Activated CD8-positive, alpha-beta memory T cell treated with anti-CD3 and anti-CD28 coated beads, Interleukin-2, amount 10 ng/mL, durations not matched to agents 7 days and 5 days (primary cell): Measurements from ENCODE around the gene LIPE. TPM values are rescaled to one million over a fixed set of nuclear protein-coding genes. Genes with fewer than 3 reads are reported as not detected.

ENCODE experiments used
- ATAC-seq: fragments of 150-1000 bp; cut with Tn5 transposase; one replicate; pipeline ENCODE4 v1.10.0; 2021; ENCODE audit warnings: moderate library complexity
- CTCF ChIA-PET: fragments of 350-600 bp; sonication (Branson Sonifier 250); formaldehyde crosslinking; loops from one replicate; lab custom pipeline; 2021; ENCODE audit warnings: antibody characterized with exemption; lab: Charles Lee
- DNase-seq: peaks from one replicate; pipeline ENCODE4 v3.0.0-alpha.2; 2020
- H3K27ac Mint-ChIP-seq: one replicate; pipeline ENCODE4 v1.8.0; 2021; ENCODE audit warnings: mild to moderate bottlenecking, mixed read lengths
- H3K27me3 Mint-ChIP-seq: one replicate; pipeline ENCODE4 v1.8.0; 2021; ENCODE audit warnings: mixed read lengths
- H3K36me3 Mint-ChIP-seq: one replicate; pipeline ENCODE4 v1.8.0; 2021; ENCODE audit warnings: mild to moderate bottlenecking, mixed read lengths
- H3K4me1 Mint-ChIP-seq: one replicate; pipeline ENCODE4 v1.8.0; 2021; ENCODE audit warnings: mixed read lengths
- H3K4me3 Mint-ChIP-seq: one replicate; pipeline ENCODE4 v1.8.0; 2021; ENCODE audit warnings: mild to moderate bottlenecking, moderate library complexity, mixed read lengths
- H3K9me3 Mint-ChIP-seq: one replicate; pipeline ENCODE4 v1.8.0; 2022; ENCODE audit warnings: low read depth, mixed read lengths
- total RNA-seq, 2 experiments: library from RNA; stranded (reverse); gene quantifications; one replicate each; pipeline ENCODE4 v1.2.3, GENCODE V29; 2021

Gene LIPE
- total RNA-seq, 2 experiments from 2014 or later, result 41.5 to 44.6 TPM

DNA sequence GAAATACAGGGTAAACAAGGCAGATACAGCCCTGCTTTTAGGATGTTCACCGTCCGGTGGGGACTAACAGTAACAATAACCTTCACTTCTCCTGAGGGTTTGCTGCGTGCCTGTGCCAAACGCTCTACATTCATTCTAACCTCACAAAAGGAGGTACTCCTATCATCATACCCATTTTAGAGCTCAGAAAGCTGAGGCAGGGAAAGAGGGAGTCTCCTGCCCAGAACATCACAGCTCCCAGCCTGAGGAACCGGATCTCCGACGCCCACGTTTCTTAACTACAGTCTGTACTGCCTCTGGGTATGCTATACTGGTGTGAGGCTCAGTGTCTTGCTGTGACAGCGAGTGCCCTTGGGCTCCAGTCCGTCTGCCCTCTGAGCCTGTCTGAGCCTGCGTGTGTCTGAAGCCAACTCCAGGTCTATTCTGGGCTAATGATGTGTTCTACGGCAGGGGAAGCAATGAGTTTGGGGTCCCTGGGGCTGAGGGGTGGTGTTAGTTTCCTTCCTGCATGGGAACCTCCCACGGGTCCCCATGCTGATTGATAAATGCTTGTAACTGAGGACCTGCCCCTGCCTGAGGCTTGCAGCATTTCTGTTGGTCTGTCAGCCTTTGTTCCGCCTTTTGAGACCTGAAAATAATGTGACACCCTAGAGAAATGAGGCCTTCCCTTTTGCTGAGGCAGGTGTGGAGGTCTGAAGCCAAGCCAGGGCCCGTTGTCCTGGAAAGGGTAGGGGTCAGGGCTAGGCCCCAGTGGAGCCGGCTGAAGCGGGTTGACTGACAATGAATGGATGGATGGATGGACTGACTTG is 4.9 kb downstream of the LIPE start:
- Mint-ChIP-seq H3K9me3 (no peaks in the 10 kb centered on the region), H3K27ac (peak overlapping the region; percentile 90), H3K36me3 (peaks cover 5% of the 10 kb centered on the region), H3K4me3 (peak overlapping the region; percentile 94), H3K27me3 (peaks cover 3% of the 10 kb centered on the region), H3K4me1 (peaks cover 38% of the 10 kb centered on the region)
- CTCF ChIA-PET, result interaction anchor here (1.3 to 6.3 kb wide), 9 partner anchors 16 to 314 kb away, joined by 3 to 67 read pairs (median 6); partner anchors contain the start of genes CEACAM1 and CXCL17
- DNase-seq, result no peak
- ATAC-seq, result no peak

DNA sequence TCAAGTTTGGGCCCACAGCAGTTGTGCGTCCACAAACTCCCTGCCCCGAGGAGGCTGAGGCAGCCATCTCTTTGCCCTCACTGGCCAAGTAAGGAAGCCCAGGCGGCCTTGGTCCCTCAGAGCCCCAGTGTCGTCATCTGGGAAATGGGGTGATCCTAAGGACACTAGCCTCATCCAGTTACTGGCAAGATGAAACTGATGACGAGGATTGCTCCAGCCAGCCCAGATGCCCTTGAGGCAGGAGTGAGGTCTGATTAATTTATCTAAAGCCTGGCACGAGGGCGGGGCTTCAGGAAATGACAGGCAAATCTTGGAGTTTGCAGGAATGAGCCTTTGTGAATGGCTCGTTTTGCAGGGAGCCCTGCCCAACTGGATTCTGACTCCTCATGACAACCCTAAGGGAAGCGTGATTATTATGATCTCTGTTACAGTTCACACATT is 5.6 kb downstream of the LIPE start:
- CTCF ChIA-PET, result interaction anchor here (0.7 to 6.3 kb wide), 7 partner anchors 9 to 310 kb away, joined by 3 to 67 read pairs (median 10); partner anchors contain the start of gene CXCL17
- no peak overlapping the region for H3K27ac Mint-ChIP-seq
- peaks cover 3% of the 10 kb centered on the region for H3K27me3 Mint-ChIP-seq
- no peaks in the 10 kb centered on the region for H3K9me3 Mint-ChIP-seq
- ATAC-seq (no peak), DNase-seq (no peak)
- peaks cover 38% of the 10 kb centered on the region for H3K4me1 Mint-ChIP-seq
- peaks cover 5% of the 10 kb centered on the region for H3K36me3 Mint-ChIP-seq
- peak overlapping the region; percentile 94 for H3K4me3 Mint-ChIP-seq

DNA sequence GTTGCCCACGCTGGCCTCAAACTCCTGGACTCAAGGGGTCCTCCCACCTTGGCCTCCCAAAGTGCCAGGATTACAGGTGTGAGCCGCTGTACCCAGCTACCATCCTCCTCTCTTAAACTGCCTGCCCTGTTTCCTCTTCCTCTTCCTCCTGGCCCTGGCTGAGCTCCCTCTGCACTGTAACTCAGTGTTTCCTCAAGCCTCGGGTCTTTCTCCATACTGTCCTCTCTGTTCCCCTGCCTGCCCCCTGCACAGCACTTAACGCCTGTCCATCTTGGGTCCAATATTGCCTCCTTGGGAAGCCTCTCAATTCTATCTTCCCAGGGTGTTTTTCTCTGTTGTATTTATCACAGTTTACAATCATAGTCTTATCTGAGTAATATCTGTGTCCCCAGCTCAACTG is 6.1 kb downstream of the LIPE start:
- DNase-seq (no peak), ATAC-seq (no peak)
- H3K4me1 Mint-ChIP-seq, result peaks cover 38% of the 10 kb centered on the region
- peaks cover 3% of the 10 kb centered on the region for H3K27me3 Mint-ChIP-seq
- peak overlapping the region; percentile 3 for H3K27ac Mint-ChIP-seq
- peaks cover 5% of the 10 kb centered on the region for H3K36me3 Mint-ChIP-seq
- H3K4me3 Mint-ChIP-seq, result peak overlapping the region; percentile 17
- CTCF ChIA-PET, result interaction anchor here (0.7 to 6.3 kb wide), 9 partner anchors 10 to 310 kb away, joined by 3 to 67 read pairs (median 10); partner anchors contain the start of gene CXCL17
- no peaks in the 10 kb centered on the region for H3K9me3 Mint-ChIP-seq

DNA sequence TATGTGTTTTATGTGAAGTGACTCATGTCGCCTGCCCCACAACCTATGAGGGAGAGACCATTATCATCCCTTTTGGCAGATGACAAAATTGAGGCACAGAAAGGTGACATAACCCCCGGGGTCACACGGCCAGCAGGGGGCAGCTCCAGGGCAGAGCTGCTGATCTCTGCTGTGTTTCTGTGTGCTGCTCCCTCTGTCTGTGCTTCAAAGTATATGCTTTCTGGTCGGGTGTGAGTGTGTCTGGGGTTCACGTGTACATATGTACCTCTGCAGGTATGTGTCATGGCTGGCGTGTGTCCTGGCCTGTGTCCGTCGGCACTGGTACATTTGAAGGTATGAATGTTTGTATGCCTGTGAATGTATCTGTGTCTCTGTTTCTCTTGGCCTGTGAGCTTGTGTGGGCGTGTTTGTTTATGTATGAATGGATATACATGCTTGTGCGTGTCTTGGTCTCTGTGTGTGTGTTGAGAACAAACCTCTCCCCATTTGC is 7.1 kb downstream of the LIPE start:
- ATAC-seq (peak; percentile 37), DNase-seq (peak; percentile 88)
- peaks cover 38% of the 10 kb centered on the region for H3K4me1 Mint-ChIP-seq
- H3K27ac Mint-ChIP-seq, result peak overlapping the region; percentile 52
- H3K36me3 Mint-ChIP-seq, result peaks cover 5% of the 10 kb centered on the region
- H3K9me3 Mint-ChIP-seq, result no peaks in the 10 kb centered on the region
- peaks cover 3% of the 10 kb centered on the region for H3K27me3 Mint-ChIP-seq
- CTCF ChIA-PET, result interaction anchor here (0.6 to 6.3 kb wide), 25 partner anchors 9 to 1757 kb away, joined by 3 to 67 read pairs (median 4); partner anchors contain the start of genes CEACAM1, CXCL17, PAFAH1B3 and PRR19
- H3K4me3 Mint-ChIP-seq, result no peak overlapping the region

DNA sequence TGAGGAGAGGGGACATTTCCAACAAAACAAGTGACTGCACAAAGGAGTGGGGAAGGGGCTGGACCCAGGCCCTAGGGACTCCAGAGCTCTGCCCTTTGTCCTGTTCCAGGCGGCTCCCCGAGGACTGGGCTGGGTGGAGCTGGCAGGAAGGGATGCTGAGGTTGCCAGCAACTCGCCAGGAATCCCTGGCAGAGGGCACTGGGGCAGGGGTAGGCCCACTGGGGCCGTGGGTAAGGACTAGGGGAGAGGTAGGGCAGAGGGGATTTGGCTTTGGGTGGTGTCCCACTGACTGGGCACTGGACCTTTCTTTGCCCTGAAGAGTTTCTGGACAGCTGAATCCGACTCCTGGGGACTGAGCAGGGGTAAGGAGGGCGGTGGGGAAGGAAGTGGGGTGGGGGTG is 7.9 kb downstream of the LIPE start:
- peaks cover 5% of the 10 kb centered on the region for H3K36me3 Mint-ChIP-seq
- ATAC-seq (no peak), DNase-seq (no peak)
- CTCF ChIA-PET, result interaction anchor here (0.6 to 6.3 kb wide), 12 partner anchors 8 to 296 kb away, joined by 3 to 67 read pairs (median 5); partner anchors contain the start of genes CXCL17, PAFAH1B3 and PRR19
- H3K4me1 Mint-ChIP-seq, result peaks cover 35% of the 10 kb centered on the region
- no peak overlapping the region for H3K27ac Mint-ChIP-seq
- no peaks in the 10 kb centered on the region for H3K27me3 Mint-ChIP-seq
- H3K4me3 Mint-ChIP-seq, result no peak overlapping the region
- no peaks in the 10 kb centered on the region for H3K9me3 Mint-ChIP-seq

DNA sequence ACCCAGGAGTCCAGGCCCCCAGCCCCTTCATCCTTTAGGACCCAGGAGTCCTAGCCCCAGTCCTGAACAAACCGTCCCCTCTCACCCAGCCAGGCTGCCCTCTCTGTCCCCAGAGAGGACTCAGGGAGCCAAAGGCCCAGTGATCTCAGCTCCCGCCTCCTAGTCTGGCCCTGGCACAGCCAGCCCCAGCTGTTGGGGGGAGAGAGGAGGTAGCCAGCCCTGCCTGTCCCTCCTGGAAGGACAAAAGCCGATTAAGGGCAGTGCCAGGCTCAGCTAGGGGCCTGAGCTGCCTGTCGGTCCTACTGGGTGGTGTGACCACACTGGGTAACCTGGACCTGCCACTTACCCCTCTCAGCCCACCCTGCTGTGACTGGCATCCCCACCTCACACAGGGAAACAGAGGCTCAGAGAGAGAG is 14.5 kb downstream of the LIPE start:
- Mint-ChIP-seq H3K27me3 (no peaks in the 10 kb centered on the region), H3K27ac (no peak overlapping the region), H3K4me3 (no peak overlapping the region), H3K36me3 (peaks cover 6% of the 10 kb centered on the region), H3K4me1 (no peaks in the 10 kb centered on the region), H3K9me3 (no peaks in the 10 kb centered on the region)
- CTCF ChIA-PET, result interaction anchor here (0.9 to 1.6 kb wide), 2 partner anchors 12 to 26 kb away, joined by 3 to 4 read pairs; no protein-coding TSS in a partner anchor
- DNase-seq (no peak), ATAC-seq (no peak)

- H3K4me1 Mint-ChIP-seq, result no peaks in the 10 kb centered on the region
- H3K36me3 Mint-ChIP-seq, result peaks cover 6% of the 10 kb centered on the region
- H3K27ac Mint-ChIP-seq, result no peak overlapping the region
- no peaks in the 10 kb centered on the region for H3K27me3 Mint-ChIP-seq
- ATAC-seq (no peak), DNase-seq (no peak)
- H3K4me3 Mint-ChIP-seq, result no peak overlapping the region
- no peaks in the 10 kb centered on the region for H3K9me3 Mint-ChIP-seq
- CTCF ChIA-PET, result interaction anchor here (1.4 to 1.6 kb wide), 2 partner anchors 11 to 26 kb away, joined by 4 to 6 read pairs; no protein-coding TSS in a partner anchor
Measured at GRCh38 chr19:42412227-42412626, 15.0 kb downstream of the LIPE start.

GRCh38 chr19:42411581-42412178 is 15.5 kb downstream of the LIPE start:
- CTCF ChIA-PET, result interaction anchor here (1.1 to 1.4 kb wide), 3 partner anchors 8 to 21 kb away, joined by 3 to 6 read pairs (median 3); no protein-coding TSS in a partner anchor
- H3K9me3 Mint-ChIP-seq, result no peaks in the 10 kb centered on the region
- H3K4me3 Mint-ChIP-seq, result no peak overlapping the region
- no peak for DNase-seq
- H3K36me3 Mint-ChIP-seq, result peaks cover 6% of the 10 kb centered on the region
- H3K27ac Mint-ChIP-seq, result no peak overlapping the region
- ATAC-seq, result no peak
- no peaks in the 10 kb centered on the region for H3K27me3 Mint-ChIP-seq
- H3K4me1 Mint-ChIP-seq, result no peaks in the 10 kb centered on the region

GRCh38 chr19:42410371-42410770 is 16.8 kb downstream of the LIPE start:
- H3K27ac Mint-ChIP-seq, result no peak overlapping the region
- no peaks in the 10 kb centered on the region for H3K27me3 Mint-ChIP-seq
- no peak overlapping the region for H3K4me3 Mint-ChIP-seq
- ATAC-seq (no peak), DNase-seq (no peak)
- CTCF ChIA-PET, result interaction anchor here (1.1 kb wide), 1 partner anchor 23 kb away, joined by 3 read pairs; no protein-coding TSS in a partner anchor
- no peaks in the 10 kb centered on the region for H3K9me3 Mint-ChIP-seq
- H3K4me1 Mint-ChIP-seq, result no peaks in the 10 kb centered on the region
- peaks cover 10% of the 10 kb centered on the region for H3K36me3 Mint-ChIP-seq

DNA sequence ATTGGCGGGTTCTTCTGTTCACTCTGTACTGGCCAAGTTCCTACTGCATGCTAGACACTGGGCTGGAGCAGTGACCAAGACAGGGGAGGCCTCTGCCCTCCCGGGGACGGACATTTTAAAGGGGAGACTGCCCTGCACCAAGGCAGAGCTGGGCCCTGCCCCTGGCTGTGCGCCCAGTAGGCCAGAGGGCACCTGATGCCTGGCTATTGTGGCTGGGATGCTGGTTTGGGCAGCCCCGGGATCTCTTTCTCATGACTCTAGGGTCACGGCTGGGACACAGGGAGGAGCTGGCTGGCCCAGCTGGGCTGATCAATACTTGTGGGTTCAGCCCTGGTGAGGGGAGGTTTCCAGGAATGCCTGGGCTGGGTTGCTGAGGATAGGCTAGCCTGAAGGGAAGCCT is 17.7 kb downstream of the LIPE start:
- no peak overlapping the region for H3K27ac Mint-ChIP-seq
- CTCF ChIA-PET, result no interaction called here

DNA sequence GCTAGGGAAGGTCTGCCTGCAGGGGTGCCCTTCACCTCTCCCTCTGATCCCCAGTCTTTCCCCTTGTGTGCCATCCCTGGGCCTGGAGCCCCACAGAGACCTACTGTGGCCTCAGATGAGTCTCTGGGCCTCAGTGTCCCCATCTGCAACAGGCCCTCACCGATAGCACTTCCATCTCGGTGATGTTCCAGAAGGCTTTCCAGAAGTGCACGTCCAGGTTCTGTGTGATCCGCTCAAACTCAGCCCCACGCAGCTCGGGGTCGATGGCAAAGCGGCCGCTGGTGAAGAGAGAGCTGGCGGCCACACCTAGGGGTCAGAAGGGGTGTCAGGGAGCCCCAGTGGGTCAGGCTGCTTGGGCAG is 19.4 kb downstream of the LIPE start:
- no peak for DNase-seq
- Mint-ChIP-seq H3K27ac (no peak overlapping the region), H3K4me3 (no peak overlapping the region), H3K27me3 (no peaks in the 10 kb centered on the region), H3K36me3 (peaks cover 21% of the 10 kb centered on the region), H3K4me1 (peaks cover under 1% of the 10 kb centered on the region), H3K9me3 (no peaks in the 10 kb centered on the region)
- no peak for ATAC-seq
- CTCF ChIA-PET, result interaction anchor here (1.6 to 1.8 kb wide), 2 partner anchors 12 to 33 kb away, joined by 3 to 6 read pairs; no protein-coding TSS in a partner anchor

More for the DNA sequence above, 17.7 kb downstream of the LIPE start:
- no peak overlapping the region for H3K4me3 Mint-ChIP-seq
- DNase-seq (no peak), ATAC-seq (no peak)
- H3K9me3 Mint-ChIP-seq, result no peaks in the 10 kb centered on the region
- H3K4me1 Mint-ChIP-seq, result no peaks in the 10 kb centered on the region
- no peaks in the 10 kb centered on the region for H3K27me3 Mint-ChIP-seq
- peaks cover 15% of the 10 kb centered on the region for H3K36me3 Mint-ChIP-seq

GRCh38 chr19:42407085-42407815 is 19.9 kb downstream of the LIPE start:
- Mint-ChIP-seq H3K4me1 (peaks cover 2% of the 10 kb centered on the region), H3K27ac (no peak overlapping the region), H3K27me3 (no peaks in the 10 kb centered on the region), H3K36me3 (peaks cover 21% of the 10 kb centered on the region), H3K9me3 (no peaks in the 10 kb centered on the region), H3K4me3 (no peak overlapping the region)
- CTCF ChIA-PET, result interaction anchor here (1.5 to 1.8 kb wide), 3 partner anchors 13 to 34 kb away, joined by 3 to 6 read pairs (median 4); no protein-coding TSS in a partner anchor
- DNase-seq, result no peak
- ATAC-seq, result no peak
